Fibroblast of lung (primary cell): Measurements from ENCODE around the gene UBE2Q2. TPM values are rescaled to one million over a fixed set of nuclear protein-coding genes. Genes with fewer than 3 reads are reported as not detected.

ENCODE experiments used
- DNase-seq, 2 donors: peaks; one replicate each; pipeline versions ENCODE4 v3.0.0 to v3.0.0-alpha.2; 2010; ENCODE audit warnings: low read depth in 2 of 2
- H2AFZ ChIP-seq: 2 replicates; pipeline ENCODE4 v1.5.1; 2012; ENCODE audit warnings: low read length, control low read depth, inconsistent platforms
- H3K27ac ChIP-seq: 2 replicates; pipeline ENCODE4 v1.5.1; 2011; ENCODE audit warnings: low read length, control low read depth; ENCODE audit not compliant: insufficient read depth
- H3K27me3 ChIP-seq: 2 replicates; pipeline ENCODE4 v1.5.1; 2011; ENCODE audit warnings: mild to moderate bottlenecking, low read length; ENCODE audit not compliant: control insufficient read depth, insufficient read depth
- H3K36me3 ChIP-seq: 2 replicates; pipeline ENCODE4 v1.5.1; 2011; ENCODE audit warnings: low read length; ENCODE audit not compliant: control insufficient read depth, insufficient read depth
- H3K4me1 ChIP-seq: 2 replicates; pipeline ENCODE4 v1.5.1; 2011; ENCODE audit warnings: low read length; ENCODE audit not compliant: control insufficient read depth, insufficient read depth; ENCODE audit errors: extremely low read depth
- H3K4me2 ChIP-seq: 2 replicates; pipeline ENCODE4 v1.5.1; 2011; ENCODE audit warnings: low read length, control low read depth; ENCODE audit not compliant: insufficient read depth; ENCODE audit errors: extremely low read depth
- H3K4me3 ChIP-seq, 4 experiments: fragments of 200-600 bp in 1 of 4; sonication (generic) in 1 of 4; replicated peaks in 1 of 4; 2 replicates each; pipeline ENCODE4 v1.5.1; 2011 to 2016; ENCODE audit warnings: low read length in 4 of 4, low read depth in 3 of 4, mild to moderate bottlenecking in 3 of 4, control low read depth in 2 of 4, inconsistent platforms in 1 of 4, mixed read lengths in 1 of 4; ENCODE audit not compliant: insufficient read depth in 1 of 4; ENCODE audit errors: control extremely low read depth in 1 of 4
- H3K79me2 ChIP-seq: 2 replicates; pipeline ENCODE4 v1.5.1; 2012; ENCODE audit warnings: mild to moderate bottlenecking, low read length, inconsistent platforms; ENCODE audit not compliant: control insufficient read depth, insufficient read depth
- H3K9ac ChIP-seq: 2 replicates; pipeline ENCODE4 v1.5.1; 2011; ENCODE audit warnings: mild to moderate bottlenecking, low read length, control low read depth; ENCODE audit not compliant: insufficient read depth
- H3K9me3 ChIP-seq: 2 replicates; pipeline ENCODE4 v1.5.1; 2012; ENCODE audit warnings: low read depth, low read length; ENCODE audit not compliant: control insufficient read depth, insufficient read depth
- H4K20me1 ChIP-seq: 2 replicates; pipeline ENCODE4 v1.5.1; 2011; ENCODE audit warnings: low read length; ENCODE audit not compliant: control insufficient read depth, insufficient read depth; ENCODE audit errors: extremely low read depth
- CTCF ChIP-seq, 2 donors: IDR thresholded peaks in 1 of 2; conservative IDR thresholded peaks in 1 of 2; 1 replicate in 1 of 2; 2 replicates in 1 of 2; pipeline ENCODE4 v1.5.1; 2011 to 2012; ENCODE audit warnings: low read length in 2 of 2, control low read depth in 1 of 2, inconsistent platforms in 1 of 2, low read depth in 1 of 2, mild to moderate bottlenecking in 1 of 2
- EZH2 ChIP-seq: IDR thresholded peaks from 2 replicates; pipeline ENCODE4 v1.5.1; 2012; ENCODE audit warnings: low read length, control low read depth, mild to moderate bottlenecking; ENCODE audit errors: missing control alignments
- polyA plus RNA-seq, 2 donors: library from polyadenylated mRNA; depleted of rRNA in 1 of 2; stranded (reverse) in 1 of 2; unstranded in 1 of 2; fragments of >200 nt; gene quantifications; 2 replicates each; pipeline ENCODE4 v1.2.1, GENCODE V29; 2011 to 2012; ENCODE audit warnings: missing spikeins in 1 of 2
- total RNA-seq: library from RNA; depleted of rRNA; stranded (reverse); fragments of >200 nt; gene quantifications from 2 replicates; pipeline ENCODE4 v1.2.1, GENCODE V29; 2014

Gene UBE2Q2
- total and polyA plus RNA-seq, 2 donors (not counting 1 experiment from before 2014, with no cell fraction given), result 55.7 to 62.6 TPM

DNA sequence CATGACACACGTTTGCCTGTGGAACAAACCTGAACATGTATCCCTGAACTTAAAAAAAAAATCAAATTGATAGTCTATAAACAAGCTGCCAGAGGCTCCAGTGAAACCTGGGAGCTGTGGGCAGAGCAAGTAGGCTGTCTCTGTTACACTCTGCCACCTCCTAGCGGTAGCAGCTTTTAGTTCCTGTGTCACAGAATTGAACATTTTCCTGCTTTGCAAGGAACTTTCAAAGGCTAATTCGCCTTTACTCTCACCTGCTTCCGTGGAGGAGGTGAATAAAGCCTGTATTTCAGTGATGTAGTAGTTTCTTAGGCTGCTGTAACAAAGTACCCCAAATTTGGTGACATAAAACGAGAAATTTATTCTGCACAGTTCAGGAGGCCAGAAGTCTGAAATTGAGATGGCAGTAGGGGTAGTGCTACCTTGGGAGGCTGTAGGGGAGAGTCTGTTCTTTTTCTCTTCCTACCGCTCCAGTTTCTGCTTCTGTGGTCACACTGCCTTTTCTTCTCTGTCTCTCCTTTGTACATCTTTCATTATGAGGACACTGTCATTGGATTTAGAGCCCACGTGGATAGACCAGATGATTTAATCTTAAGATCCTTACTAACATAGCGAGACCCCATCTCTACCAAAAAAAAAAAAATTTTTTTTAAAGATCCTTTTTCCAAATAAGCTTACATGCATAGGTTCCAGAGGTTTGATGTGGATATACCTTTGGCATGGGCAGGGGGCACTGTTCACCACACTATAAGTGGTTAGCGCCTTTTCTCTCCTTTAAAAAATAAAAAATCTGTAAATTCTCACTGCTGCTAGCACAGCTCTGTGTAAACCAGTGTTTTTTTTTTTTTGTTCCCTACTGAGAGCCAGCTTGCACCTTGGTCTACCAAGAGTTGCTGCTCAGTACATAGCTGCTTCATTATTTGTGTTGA lies 85.7 kb downstream of the UBE2Q2 start:
- Histone ChIP-seq H3K36me3 (peaks cover 8% of the 10 kb centered on the region), H3K27me3 (no peaks in the 10 kb centered on the region), H3K79me2 (peaks cover 7% of the 10 kb centered on the region), H3K9ac (no peak overlapping the region), H4K20me1 (no peaks in the 10 kb centered on the region), H3K4me2 (no peak overlapping the region), H3K27ac (no peak overlapping the region), H3K9me3 (no peaks in the 10 kb centered on the region), H3K4me3 (no peak overlapping the region), H3K4me1 (no peaks in the 10 kb centered on the region), H2AFZ (no peak overlapping the region)
- DNase-seq, result peak; percentile 25 to 39
- no peak for TF ChIP-seq EZH2
- TF ChIP-seq CTCF (conservative IDR thresholded peaks at IDR 0.05 in 1 of 2, IDR thresholded peaks at IDR 0.05 in 1 of 2; ENCODE audit: low read depth in 1 of 2, low read length in 2 of 2), result peak; percentile 29 to 58

DNA sequence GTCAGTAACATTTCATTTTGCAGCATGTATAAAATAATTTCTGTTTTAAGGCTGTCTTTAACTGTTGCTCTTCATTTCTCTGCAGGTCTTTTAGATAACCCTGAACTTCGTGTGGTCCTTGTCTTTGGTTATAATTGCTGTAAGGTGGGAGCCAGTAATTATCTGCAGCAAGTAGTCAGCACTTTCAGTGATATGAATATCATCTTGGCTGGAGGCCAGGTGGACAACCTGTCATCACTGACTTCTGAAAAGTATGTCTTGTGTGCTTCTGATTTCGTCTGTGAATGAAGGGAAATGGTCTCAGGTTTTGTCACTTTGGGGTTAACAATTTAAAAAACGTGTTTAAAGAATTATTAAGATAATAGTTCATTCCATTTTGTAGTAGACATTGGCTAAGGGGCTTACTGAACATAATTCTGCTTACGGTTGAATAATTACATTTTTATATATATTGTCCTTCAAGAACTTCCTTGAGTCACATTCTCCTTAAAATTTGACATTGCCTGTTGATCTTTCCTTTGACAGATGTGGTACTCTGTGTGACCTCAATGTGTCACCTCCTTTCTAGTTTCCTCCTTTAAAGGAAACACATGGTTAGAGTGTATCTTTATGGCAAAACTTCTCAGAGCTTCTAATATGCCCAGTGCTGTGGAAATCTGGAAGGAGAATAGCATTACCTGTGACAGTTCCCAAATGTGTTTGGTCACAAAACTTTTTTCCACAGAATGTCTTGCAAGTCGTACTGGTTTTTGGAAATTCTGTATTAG lies 86.7 kb downstream of the UBE2Q2 start:
- Histone ChIP-seq H3K27ac (no peak overlapping the region), H3K4me1 (no peaks in the 10 kb centered on the region), H3K4me2 (no peak overlapping the region), H4K20me1 (no peaks in the 10 kb centered on the region), H3K79me2 (peaks cover 2% of the 10 kb centered on the region), H3K27me3 (no peaks in the 10 kb centered on the region), H3K36me3 (peaks cover 6% of the 10 kb centered on the region), H3K4me3 (no peak overlapping the region), H3K9me3 (no peaks in the 10 kb centered on the region), H2AFZ (no peak overlapping the region), H3K9ac (no peak overlapping the region)
- TF ChIP-seq CTCF (conservative IDR thresholded peaks at IDR 0.05 in 1 of 2, IDR thresholded peaks at IDR 0.05 in 1 of 2; ENCODE audit: low read depth in 1 of 2, low read length in 2 of 2), result no peak
- no peak for TF ChIP-seq EZH2
- DNase-seq, result no peak

- peaks cover 6% of the 10 kb centered on the region for H3K36me3 ChIP-seq
- no peaks in the 10 kb centered on the region for H4K20me1 ChIP-seq
- H2AFZ ChIP-seq, result no peak overlapping the region
- no peaks in the 10 kb centered on the region for H3K9me3 ChIP-seq
- H3K4me2 ChIP-seq, result no peak overlapping the region
- DNase-seq, result no peak
- no peak for TF ChIP-seq CTCF (conservative IDR thresholded peaks at IDR 0.05 in 1 of 2, IDR thresholded peaks at IDR 0.05 in 1 of 2; ENCODE audit: low read depth in 1 of 2, low read length in 2 of 2)
- TF ChIP-seq EZH2, result no peak
- no peaks in the 10 kb centered on the region for H3K4me1 ChIP-seq
- H3K27ac ChIP-seq, result no peak overlapping the region
- no peak overlapping the region for H3K4me3 ChIP-seq
- peaks cover 2% of the 10 kb centered on the region for H3K79me2 ChIP-seq
- no peaks in the 10 kb centered on the region for H3K27me3 ChIP-seq
- H3K9ac ChIP-seq, result no peak overlapping the region
Measured at GRCh38 chr15:75930866-75931265, 87.6 kb downstream of the UBE2Q2 start.
